ENCODE data around the gene IQCM.

Gene IQCM

DNA sequence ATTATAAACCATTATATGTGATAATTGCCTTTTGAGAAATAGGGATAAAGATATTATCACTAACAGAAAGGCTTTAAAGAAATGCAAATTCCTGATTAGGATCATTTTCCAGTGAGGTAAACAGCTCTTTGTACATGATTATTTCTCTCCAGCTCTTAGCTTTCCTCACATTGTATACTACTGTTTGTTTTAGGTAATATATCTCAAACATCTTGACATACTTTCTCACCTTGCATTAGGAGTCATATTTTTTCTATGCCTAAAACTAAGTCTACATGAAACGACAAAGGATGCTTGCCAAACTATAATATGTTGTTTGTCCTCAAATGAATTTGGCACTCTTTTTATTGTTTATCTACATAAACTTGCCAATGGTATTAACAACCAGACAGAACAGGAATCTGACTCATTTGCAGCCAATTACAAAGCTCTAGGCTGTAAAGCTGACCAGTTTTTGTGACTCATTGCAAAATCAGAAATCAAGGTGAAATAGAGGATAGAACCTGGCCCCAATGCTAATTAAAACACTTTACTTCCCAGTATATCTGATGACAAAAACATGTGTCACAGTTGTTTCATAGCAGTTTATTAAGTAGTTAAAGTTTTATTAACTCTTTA lies 107.0 kb downstream of the IQCM start:
- DNase-seq, result no peak

DNA sequence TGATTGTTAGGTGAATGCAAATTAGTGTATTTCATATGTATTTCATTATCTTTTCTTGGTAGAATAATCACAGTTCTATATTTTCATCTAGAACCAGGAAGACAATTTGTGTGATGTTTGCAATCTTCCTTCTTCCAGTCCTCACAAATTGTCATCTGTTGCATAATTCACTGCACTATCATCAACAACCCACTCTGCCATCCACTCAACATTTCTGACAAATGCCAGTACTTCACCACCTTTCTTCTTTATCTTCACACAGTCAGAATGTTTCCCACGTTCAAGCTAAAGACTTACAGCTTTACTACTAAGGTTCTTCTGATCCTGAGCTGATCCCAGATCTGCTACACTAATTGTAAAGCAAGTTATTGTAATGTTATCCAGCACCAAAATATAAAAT lies 107.8 kb downstream of the IQCM start:
- no peak for DNase-seq

DNA sequence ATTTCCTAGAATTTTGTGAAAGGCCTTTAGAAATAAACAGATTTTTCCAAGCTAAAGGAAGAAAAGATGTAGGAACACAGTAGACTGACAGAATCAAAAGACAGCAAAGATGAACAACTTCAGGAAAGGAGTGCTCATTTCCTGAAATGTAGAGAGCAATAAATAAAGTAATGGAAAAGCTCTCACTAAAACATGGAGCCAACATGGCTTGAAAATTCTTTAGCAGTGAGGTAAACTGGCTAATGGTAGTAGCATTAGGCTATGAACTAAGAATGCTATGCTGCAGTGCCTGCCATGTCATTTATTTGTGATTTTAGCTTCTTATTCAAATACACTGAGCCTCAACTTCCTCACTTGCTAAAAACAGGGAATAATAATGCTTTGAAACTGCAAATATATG lies 108.7 kb downstream of the IQCM start:
- DNase-seq, result no peak

DNA sequence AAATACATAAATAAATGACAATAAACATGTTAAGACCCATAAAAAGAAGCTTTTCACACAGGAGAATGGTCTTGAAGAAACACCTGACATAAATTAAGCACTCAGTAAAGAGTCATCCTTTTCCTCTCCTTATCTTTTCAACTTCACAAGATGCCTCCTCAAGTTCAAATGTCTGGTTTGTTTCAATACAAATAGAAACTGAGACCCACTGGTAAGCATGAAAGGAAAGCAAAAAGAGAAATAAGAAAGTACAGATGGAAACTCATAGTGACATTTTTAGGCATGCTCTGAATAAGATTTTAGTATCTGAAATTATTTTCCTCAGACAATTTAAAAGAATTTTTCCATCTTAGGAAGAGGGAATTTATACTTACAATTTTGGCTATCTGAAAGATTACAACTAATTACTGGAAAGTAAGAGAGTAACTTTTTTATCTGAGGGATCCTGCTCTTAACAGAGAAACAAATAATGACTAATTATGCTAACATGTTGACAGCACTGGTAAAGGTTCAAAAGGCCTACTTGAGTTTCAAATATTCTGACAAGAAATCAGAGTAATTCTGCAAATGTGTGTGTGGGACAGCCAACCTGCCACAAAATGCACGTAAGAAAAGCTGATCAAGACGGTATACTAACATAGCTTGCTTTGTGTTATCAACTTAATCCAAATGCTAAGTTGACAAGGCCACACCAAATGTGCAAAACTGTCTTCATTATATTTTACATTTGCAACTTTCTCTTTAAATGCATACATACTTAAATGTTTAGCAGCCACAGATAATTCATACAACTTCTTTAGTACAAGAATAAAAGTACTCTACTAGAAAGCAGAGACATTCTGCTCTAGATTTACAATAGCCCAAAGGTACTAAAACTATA lies 113.0 kb downstream of the IQCM start:
- no peak for DNase-seq

DNA sequence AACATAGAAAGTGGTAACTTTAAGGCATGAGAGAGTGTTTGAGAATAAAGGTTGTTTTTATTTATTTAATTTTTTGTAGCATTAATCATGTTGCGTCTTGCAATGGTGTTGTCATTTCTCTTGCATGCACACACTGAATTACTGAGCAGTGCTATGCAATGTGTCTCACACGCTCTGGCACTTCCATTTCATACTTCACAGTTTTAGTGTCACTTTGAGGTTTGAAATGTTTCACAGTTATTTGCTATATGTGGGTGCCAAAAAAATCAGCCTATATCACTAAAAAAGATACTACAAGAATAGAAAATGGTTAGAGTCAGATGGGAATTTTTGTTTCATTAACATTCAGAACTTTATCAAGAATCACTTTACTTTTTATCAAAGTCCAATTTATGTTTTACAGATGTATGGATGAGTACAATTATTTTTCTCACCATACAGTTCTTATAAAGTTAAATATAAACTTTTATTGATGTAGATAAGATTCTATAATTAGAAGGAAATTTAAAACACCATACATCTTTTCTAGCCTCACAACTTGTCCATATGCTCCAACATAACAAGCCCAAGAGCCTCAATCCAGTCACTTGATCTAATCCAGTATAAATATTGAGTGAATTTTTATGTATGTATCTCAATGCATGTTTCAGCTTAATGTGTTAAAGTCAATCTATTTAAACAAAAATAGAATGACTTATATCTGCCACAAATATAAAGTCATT lies 114.0 kb downstream of the IQCM start:
- no peak for DNase-seq

DNA sequence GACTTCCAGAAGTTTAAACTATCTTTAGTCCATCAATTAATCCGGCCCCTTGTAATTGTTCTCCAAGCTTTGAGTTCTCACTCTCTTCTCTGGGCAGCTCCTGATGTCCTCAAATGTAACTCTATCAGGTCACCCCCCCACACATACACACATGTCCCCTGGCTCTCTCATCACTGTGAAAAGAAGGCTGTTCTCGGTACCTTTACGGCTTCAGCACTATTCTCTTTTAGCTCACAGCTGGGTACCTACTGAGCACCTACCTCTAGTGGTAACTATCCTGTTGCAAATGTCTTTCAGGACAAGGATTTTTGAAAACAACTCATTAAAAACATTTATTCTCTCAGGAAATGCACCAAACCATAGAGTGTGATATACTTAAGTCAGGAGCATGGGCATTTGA lies 115.4 kb downstream of the IQCM start:
- DNase-seq, result no peak

DNA sequence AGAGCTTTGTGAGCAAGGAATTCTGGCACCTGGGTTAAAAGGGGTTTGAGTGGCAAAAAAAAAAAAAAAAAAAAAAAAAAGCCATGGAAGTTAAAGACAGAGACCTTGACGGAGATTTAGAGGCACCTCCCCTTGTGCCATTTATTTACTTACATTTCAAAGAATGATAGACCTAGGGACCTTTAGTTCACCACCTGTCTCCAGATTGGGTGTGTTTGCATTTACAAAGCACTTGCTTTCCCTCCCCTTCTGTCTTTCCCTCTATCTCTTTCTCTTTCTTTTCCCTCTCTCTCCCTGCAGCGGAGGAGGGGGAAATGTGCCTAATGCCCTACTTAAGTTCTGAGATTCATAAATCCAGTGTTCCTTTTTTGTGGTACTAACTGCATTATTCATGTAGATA lies 116.0 kb downstream of the IQCM start:
- DNase-seq, result no peak

DNA sequence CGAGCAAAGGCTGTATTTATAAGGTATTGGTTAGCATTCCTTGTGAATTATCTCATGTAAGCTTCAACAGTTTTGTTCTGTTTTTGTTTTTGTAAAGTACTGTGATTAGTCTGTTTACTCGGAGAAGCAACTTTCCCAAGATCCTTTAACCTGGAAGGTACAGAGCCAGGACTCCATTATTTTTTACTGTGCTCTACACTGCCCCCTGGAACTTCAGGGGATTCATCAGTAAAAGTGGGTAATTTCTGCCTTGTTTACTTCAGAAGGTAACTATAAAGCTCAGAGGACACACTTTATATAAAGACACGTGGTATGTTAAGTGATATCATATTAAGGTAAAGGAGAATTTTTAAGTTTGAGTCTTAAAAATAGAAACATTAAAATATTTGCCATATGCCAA lies 124.9 kb downstream of the IQCM start:
- DNase-seq, result no peak

DNA sequence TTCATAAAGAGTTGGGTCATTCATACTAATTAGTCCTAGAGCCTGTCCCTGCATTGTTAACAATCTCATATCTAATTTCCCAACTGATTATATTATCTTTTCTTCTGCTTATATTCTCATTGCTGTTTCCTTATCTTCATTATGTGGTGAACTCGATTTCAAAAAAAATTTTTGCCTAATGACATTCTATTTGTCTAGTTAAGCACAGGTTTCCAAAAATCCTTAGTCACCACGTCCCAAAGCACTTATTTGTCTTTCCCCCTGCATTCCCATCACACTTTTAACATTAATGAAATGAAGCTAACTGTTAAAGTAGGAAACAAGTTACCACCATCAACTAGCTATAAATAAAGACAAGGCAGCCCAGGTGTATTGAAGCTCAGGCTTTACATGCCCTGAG lies 131.1 kb downstream of the IQCM start:
- no peak for DNase-seq

DNA sequence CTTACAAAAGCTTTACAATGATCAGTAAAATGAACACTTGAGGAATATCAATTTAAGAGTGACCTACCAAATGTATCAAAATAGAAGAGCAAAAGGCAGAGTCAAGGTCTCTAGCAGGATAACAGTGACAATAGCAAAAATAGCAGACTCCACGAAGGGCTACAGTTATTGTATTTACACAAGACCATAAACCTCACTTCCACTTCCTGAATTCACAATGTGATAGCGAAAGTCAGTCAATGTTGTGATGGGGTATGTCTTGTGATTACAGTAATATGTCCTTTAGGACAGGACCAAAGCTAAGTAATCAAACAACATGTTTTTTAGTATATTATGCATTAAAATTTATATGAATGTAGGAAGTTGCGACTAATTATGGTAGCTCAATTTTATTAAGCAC lies 139.6 kb downstream of the IQCM start:
- DNase-seq, result no peak

DNA sequence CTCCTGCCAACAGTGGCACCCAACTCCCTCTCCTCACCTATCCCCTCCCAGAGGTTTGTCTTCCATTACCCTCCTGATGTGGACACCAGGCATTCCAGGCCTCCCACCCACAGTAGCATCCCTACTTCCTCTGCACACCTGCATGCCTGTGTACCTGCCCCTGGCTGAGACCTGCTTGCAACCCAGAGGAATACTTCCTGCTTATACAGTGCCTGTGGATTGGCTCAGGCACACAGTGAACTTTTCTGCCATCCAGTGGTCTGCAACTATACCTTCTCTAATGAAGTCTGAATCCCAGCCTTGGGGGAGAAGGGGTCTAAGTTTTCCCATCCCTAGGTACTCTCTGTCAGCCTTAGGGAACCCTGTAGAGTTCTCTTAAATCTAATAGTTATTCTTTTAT lies 169.9 kb downstream of the IQCM start:
- no peak for DNase-seq

DNA sequence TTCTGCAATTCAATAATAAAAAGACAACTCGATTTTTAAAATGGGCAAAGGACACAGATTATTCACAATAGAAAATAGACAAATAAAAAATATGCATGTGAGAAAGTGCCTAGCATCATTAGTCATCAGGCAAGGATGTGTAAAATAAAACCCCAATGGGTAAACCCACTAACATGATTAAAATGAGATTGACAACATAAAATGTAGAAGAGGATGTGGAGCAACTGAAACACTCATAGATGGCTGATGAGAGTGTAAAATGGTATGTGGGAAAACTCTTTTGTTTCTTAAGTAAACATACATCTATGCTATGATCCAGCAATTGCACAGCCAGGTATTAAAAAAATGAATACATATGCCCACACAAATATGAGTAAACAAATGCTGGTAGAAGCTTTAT lies 177.6 kb downstream of the IQCM start:
- no peak for DNase-seq

DNA sequence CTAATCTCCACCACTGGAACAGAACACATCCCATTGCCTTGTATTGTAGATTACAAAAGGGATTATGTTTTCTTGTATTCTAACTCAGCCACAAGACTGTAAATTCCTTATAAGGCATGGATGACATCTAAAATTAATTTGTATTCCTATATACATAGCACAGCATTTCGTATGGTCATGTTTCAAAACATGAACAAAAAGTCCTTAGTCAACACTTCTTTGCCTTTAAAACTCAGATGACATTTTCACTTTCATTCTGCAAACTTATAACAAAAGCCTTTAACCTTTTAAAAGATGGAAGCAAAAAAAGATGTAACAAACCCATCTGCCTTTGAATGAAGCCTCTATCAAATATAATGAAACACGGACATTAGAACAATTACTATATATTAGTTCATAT lies 181.3 kb downstream of the IQCM start:
- DNase-seq, result no peak

DNA sequence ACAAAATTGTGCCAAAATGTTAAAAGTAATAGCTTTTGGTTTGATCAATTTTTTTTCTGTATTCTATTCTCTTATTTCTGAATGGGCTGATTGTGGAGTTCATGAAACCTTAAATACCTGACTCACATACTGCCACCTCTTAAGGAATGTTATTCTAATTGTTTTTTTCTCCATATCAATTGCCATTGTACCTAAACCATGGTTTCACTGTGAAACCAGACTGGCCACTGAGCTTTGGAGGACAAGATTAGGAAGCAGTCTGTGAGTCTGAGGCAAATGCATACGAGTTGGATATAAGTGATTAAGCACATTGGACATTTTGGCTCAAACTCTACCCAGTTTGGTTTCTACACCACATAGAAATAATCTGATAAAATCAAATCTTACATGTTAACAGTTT lies 184.0 kb downstream of the IQCM start:
- no peak for DNase-seq

DNA sequence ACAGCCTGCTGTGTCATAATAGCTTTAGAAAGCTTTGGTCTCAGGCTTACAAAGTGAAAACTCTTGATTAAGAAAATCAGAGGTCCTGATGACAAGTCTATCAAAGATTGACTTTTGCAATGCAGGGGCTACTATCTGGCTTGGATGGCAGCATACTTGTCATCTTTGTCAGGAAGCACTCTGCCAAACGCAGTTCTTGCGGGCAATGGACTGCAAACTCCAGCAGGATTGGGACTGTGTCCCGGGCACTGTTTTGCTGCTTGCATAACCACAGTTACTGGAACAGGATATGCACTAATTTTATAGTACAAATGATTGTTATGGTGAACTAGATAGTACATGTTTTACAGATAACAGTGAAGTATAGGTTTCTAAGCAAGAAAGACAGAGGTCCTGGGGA lies 185.6 kb downstream of the IQCM start:
- DNase-seq, result no peak

DNA sequence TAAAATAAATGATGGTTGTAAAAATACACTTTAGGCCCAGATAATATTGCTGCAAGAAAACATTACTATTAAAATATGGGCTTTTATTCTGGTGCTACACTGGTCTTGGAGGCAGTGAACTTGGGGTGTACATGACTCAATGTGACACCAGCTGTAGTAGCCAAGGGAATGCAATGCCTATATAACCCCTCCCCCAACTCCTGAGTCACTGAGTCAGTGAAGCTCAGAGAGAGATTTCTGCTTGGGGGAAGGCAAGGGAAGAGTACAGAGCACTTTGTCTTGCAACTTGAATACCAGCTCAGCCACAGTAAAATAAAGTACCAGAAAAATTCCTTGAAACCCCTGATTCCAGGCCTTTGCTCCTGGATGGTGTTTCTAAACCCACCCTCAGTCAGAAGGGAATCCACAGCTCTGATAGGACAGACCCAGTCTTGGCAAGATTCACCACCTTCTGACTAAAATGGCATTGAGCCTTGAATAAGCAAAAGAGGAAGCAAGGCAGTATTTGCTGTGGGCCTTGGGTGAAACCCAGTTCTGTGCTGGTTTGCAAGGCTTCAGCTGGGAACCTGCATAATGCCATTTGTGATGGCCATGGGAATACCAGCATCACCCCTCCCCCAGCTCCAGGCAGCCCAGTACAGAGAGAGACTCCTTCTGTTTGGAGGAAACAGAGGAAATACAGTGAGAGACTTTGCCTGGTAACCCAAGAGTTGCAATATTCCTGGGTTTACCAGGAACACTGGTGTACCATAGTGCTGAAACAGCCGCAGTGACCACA lies 209.9 kb downstream of the IQCM start:
- no peak for DNase-seq

DNA sequence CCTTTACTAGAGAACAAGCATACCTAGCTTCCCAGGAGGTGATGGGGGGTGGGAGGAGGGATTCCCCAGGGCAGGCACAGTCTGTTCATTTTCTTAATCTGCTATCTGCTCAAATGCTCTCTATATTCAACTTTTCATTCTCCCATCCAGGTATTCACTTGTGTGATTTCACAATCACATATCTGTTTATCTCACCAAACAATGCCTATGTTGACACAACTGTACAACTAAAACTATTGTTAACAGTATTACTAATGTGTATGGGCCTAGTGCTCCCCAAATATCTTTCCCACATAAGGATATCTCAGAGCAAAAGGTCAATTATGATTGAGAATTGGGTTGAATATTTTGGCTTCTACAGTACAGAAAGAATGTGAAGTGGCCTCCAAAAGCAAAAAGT lies 210.8 kb downstream of the IQCM start:
- no peak for DNase-seq

DNA sequence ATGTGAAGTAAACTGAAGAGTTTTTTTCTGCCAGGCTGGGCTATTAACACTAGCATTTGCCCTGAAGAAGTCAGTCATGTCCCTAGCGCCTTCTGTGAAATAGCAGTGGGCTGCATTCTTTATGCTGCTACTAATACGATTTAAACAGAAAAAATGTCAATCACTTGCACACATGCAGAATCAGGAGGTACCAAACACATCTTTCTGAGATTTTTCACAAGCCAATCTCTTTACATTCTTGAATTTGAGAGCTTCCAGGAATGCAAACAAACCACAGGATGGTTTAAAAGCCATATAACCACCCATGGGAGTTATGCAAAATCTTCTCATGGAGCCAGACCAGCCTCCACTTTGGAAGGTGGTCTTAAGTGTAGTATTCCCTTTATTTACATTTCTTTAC lies 220.1 kb downstream of the IQCM start:
- no peak for DNase-seq

DNA sequence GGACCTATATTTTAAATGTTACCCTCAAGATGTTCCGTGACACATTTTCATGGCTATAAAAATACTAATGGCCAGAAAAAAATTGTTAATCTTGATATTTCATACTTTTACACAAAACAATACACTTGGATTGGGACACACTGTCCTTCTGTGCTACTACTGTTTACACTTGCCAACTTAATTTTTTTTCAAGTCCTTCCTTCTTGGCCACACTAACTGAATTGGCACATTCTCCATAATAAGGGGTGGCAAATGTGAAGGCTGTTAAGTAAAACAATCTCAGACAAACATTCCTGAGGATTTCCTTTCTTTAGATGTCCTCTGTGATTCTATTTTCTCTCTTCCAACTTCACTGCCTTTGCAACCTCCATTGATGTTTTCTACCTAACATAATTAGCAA lies 225.8 kb downstream of the IQCM start:
- no peak for DNase-seq

DNA sequence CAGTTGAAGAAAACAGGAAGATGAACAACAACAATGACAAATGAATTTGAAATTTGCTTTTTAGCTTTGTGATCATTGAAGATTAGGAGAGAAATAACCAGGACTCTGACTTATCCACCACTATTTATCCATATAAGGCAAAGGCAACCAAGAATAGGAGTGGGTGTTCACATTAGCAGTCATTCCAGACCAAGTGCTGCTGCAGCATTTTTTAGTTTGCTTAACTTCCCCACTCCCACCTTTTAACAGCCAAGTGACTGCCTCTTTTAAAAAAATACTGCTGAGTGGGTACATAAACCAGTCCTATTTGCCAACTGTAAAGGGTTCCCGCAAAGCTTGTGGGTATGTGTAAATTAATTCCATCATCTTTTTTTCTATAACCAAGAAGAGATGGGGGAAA lies 230.9 kb downstream of the IQCM start:
- no peak for DNase-seq

DNA sequence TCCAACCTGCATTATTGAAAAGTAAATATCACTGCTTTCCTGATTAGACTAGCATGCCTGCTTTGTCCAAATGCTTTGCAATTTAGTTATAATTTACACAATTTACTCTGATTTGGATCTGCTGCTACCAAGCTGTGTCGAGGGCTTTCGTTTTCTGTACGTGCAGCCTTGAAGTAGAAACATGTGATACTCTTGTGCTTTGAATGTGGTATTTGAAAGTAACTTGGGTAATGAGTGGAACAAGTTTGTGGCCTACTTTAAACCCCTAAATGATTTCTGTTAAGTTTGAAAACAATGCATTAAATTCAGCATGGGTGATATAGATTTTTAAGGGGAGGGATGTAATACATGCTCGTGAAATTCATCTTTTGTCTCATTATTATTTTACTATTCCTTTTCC lies 240.7 kb downstream of the IQCM start:
- DNase-seq, result peak; percentile 7

DNA sequence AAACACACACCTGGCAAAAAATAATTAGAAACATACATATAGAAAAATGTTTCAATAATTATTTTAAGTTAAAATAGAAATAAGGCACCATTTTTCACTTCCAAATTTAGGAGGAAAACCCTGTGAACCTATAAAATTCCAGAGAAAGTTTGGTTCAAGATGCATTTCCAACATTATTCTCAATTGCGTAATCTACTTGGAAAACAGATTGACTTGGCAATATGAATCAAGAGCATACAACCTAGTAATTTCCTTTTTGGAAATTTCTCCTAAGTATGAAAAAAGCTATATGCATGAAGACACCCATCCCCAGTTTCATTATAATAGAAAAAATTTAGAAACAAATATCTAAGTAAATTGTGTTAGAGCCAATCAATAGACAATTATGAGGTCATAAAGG lies 242.9 kb downstream of the IQCM start:
- DNase-seq, result no peak

DNA sequence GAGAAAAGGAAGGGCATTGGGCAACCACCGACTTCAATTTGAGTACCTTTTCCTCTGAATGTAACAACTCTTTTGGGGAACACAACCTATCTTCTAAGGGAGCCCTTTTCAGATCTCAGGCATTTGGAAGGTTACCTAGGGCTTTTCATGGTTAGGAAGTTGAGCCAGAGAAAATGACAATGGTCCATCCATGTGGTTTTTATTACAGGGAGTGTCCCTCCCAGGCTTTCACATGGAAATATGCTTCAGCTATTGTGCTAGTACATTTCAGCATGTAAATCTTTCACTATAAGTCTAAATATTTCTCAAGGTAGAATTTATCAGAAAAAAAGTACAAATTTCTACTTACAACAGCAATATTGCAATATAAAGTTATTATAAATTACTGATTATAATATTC lies 259.8 kb downstream of the IQCM start:
- no peak for DNase-seq

All from eye (tissue), 1 donor.